Epithelial cell of esophagus (primary cell): ENCODE measurements around the gene GALNT14.

Experiments
- DNase-seq: peaks from one replicate; pipeline ENCODE4 v3.0.0; 2010; ENCODE audit warnings: low read depth
- H3K4me3 ChIP-seq: 2 replicates; pipeline ENCODE4 v1.5.1; 2011; ENCODE audit warnings: mild to moderate bottlenecking, low read length, control low read depth
- TF ChIP-seq, protein P1 (sequence below): IDR thresholded peaks from 2 replicates; pipeline ENCODE4 v1.5.1; 2011; ENCODE audit warnings: low read depth, mild to moderate bottlenecking, low read length, control low read depth, inconsistent platforms; ENCODE audit not compliant: insufficient read depth; ENCODE audit errors: missing control alignments

GALNT14 gene

DNA sequence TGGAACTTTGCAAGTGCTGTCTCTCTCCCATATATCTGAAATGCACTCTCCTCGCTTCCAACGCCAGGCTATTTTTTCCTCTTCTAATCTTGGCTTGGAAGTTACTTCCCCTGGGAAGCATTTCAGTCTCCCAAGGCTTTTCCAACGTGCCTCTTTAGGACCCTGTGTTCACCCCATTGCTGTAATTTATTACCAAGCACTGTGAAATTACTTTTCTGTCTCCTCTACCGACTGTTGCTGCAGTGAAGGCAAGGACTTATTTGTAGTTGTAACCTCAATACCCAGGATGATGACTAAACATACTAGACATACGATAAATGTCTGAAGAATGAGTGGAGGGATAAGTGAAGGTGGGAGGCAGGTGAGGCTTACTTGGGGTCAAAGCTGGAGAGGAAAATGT lies 163.7 kb downstream of the GALNT14 start:
- no peak overlapping the region for H3K4me3 ChIP-seq
- TF ChIP-seq, protein P1, sequence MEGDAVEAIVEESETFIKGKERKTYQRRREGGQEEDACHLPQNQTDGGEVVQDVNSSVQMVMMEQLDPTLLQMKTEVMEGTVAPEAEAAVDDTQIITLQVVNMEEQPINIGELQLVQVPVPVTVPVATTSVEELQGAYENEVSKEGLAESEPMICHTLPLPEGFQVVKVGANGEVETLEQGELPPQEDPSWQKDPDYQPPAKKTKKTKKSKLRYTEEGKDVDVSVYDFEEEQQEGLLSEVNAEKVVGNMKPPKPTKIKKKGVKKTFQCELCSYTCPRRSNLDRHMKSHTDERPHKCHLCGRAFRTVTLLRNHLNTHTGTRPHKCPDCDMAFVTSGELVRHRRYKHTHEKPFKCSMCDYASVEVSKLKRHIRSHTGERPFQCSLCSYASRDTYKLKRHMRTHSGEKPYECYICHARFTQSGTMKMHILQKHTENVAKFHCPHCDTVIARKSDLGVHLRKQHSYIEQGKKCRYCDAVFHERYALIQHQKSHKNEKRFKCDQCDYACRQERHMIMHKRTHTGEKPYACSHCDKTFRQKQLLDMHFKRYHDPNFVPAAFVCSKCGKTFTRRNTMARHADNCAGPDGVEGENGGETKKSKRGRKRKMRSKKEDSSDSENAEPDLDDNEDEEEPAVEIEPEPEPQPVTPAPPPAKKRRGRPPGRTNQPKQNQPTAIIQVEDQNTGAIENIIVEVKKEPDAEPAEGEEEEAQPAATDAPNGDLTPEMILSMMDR = no peak

DNA sequence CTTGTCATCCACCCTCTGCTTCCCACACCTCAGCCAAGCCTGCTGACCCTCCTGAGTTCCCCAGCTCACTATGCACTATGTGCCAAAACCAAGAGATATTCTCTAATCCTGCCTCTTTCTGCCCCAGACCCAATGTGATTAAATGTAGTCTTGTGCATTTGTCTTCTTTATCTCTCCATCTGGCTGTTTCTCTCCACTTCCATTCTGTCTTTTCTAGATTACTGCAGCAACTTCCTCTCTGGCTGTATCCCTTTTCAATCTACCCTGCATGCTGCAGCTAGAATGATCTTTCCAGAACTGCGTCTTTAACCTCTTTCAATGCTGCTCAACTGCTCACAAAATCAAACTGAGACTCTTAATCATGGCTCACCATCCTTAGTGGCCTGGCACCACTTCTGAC lies 164.1 kb downstream of the GALNT14 start:
- DNase-seq = no peak
- TF ChIP-seq, protein P1 = no peak
- H3K4me3 ChIP-seq = no peak overlapping the region

More for the DNA sequence above, 163.7 kb downstream of the GALNT14 start:
- DNase-seq = no peak

DNA sequence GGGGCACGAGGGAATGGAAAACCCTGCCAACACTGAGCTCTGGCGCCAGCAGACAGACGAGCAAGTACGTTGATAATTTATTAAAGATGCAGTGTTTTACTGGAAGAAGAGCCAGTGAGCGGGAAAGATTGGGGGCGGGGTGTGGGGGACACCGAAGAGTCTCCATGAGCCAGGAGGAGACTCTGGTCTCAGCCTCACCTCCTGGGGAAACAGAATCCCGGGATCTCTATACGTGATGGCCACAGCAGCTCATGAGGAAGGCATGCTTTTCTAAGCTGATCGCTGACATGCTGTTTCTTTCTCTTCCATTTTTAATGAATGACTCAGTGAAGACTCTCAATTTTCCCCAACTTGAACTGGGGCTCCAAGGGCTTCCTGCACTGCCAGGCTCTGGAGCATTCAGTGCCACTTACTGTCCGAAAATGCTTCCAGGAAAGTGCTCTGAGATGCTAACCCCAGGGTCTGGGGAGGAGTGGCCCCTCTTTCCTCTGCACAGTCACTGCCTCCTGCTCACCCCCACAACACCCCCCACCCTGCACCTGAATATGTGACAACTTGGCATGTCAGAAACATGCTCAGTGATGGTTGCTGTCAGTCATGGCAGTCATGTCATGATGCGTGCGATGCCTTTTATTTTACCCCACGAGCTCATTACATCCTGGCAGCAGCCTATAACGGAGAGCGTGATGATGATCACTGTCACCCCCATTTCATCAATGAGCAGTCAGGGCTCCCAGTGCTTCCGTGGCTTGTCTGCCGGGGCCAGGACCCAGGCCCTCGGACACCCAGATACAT lies 166.8 kb downstream of the GALNT14 start:
- DNase-seq = no peak
- no peak overlapping the region for H3K4me3 ChIP-seq
- TF ChIP-seq, protein P1 = no peak

DNA sequence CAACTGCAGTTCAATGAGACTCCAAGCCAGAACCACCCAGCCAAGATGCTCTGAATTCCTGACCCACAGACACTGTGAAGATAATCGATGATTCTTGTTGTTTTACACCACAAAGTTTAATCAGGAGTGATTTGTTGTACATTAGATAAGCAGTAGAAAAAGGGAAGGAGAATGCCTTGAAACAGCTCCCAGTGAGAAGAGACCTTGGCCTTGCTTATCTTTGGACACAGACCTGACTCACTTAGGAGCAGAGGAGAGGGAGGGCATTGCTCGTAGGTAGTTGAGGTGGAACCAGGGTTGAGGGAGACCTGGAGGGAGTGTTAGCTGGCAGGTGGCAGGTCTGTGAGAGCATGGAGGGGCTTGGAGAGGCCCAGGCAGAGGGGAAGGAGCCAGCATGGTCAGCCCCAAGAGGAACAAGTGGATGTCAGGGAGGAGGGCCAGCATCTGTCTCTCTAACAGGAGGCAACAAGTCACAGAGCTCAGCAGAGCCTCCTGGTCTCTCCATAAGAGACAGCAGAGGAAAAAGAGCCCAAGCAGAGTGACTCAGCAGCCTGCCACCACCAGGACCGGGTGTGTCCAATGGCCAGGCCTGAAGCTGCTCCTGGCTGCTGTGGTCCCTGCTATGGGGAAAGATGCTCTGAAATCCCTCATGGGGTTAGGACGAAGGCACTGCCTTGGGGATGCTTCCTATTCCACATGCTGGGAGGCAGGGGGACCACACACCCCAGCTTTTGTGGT lies 169.4 kb downstream of the GALNT14 start:
- TF ChIP-seq, protein P1 = no peak
- H3K4me3 ChIP-seq = no peak overlapping the region
- DNase-seq = peak; percentile 20

DNA sequence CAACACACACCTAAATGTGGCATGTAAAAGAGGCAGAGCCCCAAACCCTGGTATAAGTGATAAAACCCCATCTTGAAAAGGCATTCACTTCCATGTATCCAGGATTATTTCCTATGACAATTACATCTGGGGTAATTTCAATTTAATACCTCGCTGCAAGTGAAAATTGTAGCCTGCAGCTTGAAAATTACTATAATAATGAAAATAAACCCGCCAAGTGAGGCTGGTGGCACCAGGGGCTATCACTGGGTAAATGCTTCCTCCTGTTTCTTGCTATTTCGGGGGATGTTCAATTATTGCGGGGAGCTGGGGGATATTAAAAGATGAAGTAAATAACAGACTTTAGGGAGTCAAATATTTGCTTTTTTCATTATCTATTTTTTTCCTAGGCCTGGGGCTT lies 171.5 kb downstream of the GALNT14 start:
- TF ChIP-seq, protein P1 = no peak
- no peak for DNase-seq
- no peak overlapping the region for H3K4me3 ChIP-seq

DNA sequence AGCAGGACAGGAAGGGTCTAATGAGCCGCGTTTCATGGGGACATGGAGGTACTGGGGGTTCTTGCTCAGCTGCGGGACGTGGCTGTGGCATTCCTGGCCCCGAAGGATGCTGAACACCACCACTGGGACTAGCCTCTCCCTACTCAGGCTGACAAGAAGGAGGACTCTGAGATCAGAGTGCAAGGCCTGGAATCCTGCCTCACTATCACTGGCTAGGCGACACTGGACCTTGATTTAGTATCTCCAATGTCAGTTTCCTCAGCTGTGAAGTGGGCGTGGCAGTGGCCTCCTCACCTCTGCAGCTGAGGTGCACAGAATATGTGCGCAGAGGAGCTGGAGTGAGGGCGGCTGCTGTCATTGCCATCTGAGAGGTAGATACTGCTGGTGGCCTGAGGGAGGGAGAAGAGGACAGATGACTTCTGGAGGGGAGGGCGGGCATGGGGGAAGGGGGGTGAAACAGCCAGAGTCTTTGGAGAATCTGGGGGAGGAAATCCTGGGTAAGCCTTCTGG lies 173.2 kb downstream of the GALNT14 start:
- DNase-seq = no peak
- no peak overlapping the region for H3K4me3 ChIP-seq
- TF ChIP-seq, protein P1 = no peak
